Measurements from ENCODE around the gene KLK6.

- TF ChIP-seq POLR2A (IDR thresholded peaks at IDR 0.05; ENCODE audit: low read length) (no peak), GATA1 (IDR thresholded peaks at IDR 0.05; ENCODE audit: low read depth, low read length) (no peak)
These were observed 3.5 kb upstream of the KLK6 start for GRCh38 chr19:50972795-50973376.
